ENCODE data around the gene B4GALT2. TPM values are rescaled to one million over a fixed set of nuclear protein-coding genes. Genes with fewer than 3 reads are reported as not detected.

The B4GALT2 gene
- total RNA-seq, 2 experiments from 2014 or later, result 0.57 to 1.4 TPM

DNA sequence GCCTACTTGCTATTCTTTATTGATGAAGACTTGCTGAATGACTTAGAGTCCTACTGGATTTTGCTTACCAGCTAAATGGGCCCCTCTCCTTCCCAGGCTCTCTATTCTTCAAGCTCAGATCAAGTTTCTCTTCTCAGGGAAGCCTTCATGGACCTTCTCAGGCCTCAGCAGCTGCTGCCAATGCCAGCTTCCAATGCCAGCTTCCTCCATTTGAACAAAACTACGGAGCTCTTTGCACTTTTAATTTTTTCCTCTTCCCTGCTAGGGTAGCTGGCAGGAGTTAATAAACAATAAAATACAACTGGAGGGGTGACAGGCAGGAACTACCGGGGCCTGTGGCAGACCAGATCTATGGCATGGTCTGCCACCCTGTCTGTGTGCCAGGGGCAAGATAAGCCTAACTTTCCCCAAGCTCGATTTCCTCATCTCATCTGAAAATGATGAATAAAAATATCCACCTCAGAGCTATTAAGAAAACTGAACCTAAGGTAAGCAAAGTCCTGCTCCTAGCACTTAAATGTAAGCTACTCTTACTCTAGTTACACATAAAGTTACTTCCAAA is 33.3 kb upstream of the B4GALT2 start:
- TF ChIP-seq EZH2phosphoT487 (IDR thresholded peaks at IDR 0.05; ENCODE audit: borderline replicate concordance, low read depth, low read length), result no peak
- TF ChIP-seq, protein P1, sequence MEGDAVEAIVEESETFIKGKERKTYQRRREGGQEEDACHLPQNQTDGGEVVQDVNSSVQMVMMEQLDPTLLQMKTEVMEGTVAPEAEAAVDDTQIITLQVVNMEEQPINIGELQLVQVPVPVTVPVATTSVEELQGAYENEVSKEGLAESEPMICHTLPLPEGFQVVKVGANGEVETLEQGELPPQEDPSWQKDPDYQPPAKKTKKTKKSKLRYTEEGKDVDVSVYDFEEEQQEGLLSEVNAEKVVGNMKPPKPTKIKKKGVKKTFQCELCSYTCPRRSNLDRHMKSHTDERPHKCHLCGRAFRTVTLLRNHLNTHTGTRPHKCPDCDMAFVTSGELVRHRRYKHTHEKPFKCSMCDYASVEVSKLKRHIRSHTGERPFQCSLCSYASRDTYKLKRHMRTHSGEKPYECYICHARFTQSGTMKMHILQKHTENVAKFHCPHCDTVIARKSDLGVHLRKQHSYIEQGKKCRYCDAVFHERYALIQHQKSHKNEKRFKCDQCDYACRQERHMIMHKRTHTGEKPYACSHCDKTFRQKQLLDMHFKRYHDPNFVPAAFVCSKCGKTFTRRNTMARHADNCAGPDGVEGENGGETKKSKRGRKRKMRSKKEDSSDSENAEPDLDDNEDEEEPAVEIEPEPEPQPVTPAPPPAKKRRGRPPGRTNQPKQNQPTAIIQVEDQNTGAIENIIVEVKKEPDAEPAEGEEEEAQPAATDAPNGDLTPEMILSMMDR (conservative IDR thresholded peaks at IDR 0.05; ENCODE audit: low read length), result no peak
- intact Hi-C loops (cut with micrococcal nuclease; ENCODE audit: unreplicated experiment), result loop anchor here (1.0 kb wide), 2 partner anchors 29 to 85 kb away; partner anchors contain the start of gene ATP6V0B
- peaks cover 3% of the 10 kb centered on the region; the same call in 1 of the 2 replicates for H3K79me2 ChIP-seq (ENCODE audit: insufficient read depth, low read depth, low read length)
- peak overlapping the region; percentile 8 for H3K27ac ChIP-seq (ENCODE audit: low read depth, low read length, poor library complexity, severe bottlenecking)
- ChIA-PET CTCF (ENCODE audit: unreplicated experiment) (interaction anchor here (1.3 to 2.0 kb wide), 3 partner anchors 11 to 182 kb away, joined by 4 to 13 read pairs (median 4); no protein-coding TSS in a partner anchor), POLR2A (interaction anchor here (0.5 to 1.2 kb wide), 9 partner anchors 25 to 780 kb away, joined by 3 to 4 read pairs (median 3); partner anchors contain the start of genes KDM4A and SLC6A9)
- TSS peak; percentile 54 for BruUV-seq (replicated peaks)
- H3K36me3 ChIP-seq (ENCODE audit: insufficient read depth, low read length), result peaks cover 18% of the 10 kb centered on the region; the same call in 1 of the 2 replicates
- DNase-seq (ENCODE audit: low spot score), result no peak
- H3K9me3 ChIP-seq (ENCODE audit: low read length), result no peaks in the 10 kb centered on the region
- peaks cover 22% of the 10 kb centered on the region for H3K4me1 ChIP-seq (ENCODE audit: insufficient read depth, low read length, poor library complexity, severe bottlenecking)
- peak overlapping the region; percentile 91 for H3K4me2 ChIP-seq (ENCODE audit: low read length)
- H2AFZ ChIP-seq (ENCODE audit: low read length), result peak overlapping the region; percentile 88
- no peaks in the 10 kb centered on the region for H3K9me2 ChIP-seq (ENCODE audit: insufficient read depth, low read length)
- no peaks in the 10 kb centered on the region for H4K20me1 ChIP-seq (ENCODE audit: insufficient read depth, low read length)
- H3K4me3 ChIP-seq (ENCODE audit: low read depth, low read length, poor library complexity, severe bottlenecking), result peak overlapping the region; percentile 76

DNA sequence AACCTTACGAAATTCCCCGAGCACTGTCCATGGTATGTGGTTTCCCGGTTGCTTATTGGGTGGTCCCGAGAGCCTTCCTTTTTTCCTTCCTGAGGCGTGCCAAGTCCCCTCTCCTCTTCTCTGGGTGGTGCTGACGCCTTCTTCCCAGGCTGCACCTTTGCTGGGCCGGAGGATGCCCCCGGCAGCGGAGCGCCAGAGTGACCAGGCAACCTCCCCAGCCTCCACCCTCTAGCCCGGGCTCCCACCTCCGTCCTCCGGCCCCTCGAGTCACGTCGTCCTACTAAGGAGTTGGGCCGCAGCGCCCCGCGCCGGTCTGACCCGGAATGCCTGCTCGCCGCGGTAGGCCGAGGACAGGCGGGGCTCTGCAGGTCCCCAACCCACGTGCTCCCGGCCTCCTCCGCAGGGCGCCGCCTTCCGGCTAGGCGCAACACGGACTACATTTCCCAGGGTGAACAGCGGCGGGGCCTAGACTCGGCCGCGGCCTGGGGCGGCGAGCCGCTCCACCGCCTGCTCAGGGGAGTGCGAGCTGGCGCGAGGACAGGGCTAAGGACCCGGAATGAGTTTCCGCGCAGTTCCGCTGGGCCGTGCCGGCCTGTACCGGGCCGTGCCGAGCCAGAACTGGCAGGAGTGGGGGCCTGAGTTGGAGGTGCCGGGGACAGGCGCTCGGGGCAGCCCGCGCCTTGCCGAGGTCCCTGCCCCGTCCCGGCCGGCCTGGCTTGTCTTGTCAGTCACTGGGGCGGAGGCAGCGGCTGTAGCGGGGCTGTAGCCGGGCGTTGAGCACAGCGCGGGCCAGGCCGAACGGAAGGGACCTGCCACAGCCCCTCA is 32.6 kb upstream of the B4GALT2 start, which contains the start of gene IPO13:
TSS of gene IPO13 (plus strand) at position 715 of the 825 bp plus-strand sequence. CDS start 651 bp downstream, outside the sequence.
- Histone ChIP-seq H2AFZ (ENCODE audit: low read length) (peak within 1 kb of the TSS; percentile 88), H3K4me2 (ENCODE audit: low read length) (peak within 1 kb of the TSS; percentile 91), H3K4me3 (ENCODE audit: low read depth, low read length, poor library complexity, severe bottlenecking) (peak within 1 kb of the TSS; percentile 76), H3K9me2 (ENCODE audit: insufficient read depth, low read length) (no peaks in the 10 kb centered on the region), H3K27ac (ENCODE audit: low read depth, low read length, poor library complexity, severe bottlenecking) (peak within 1 kb of the TSS; percentile 56), H3K4me1 (ENCODE audit: insufficient read depth, low read length, poor library complexity, severe bottlenecking) (peaks cover 22% of the 10 kb centered on the region), H4K20me1 (ENCODE audit: insufficient read depth, low read length) (no peaks in the 10 kb centered on the region), H3K79me2 (ENCODE audit: insufficient read depth, low read depth, low read length) (peaks cover 3% of the 10 kb centered on the region; the same call in 1 of the 2 replicates), H3K9me3 (ENCODE audit: low read length) (no peaks in the 10 kb centered on the region), H3K36me3 (ENCODE audit: insufficient read depth, low read length) (peaks cover 18% of the 10 kb centered on the region; the same call in 1 of the 2 replicates)
- DNase-seq (ENCODE audit: low spot score), result peak; percentile 97
- intact Hi-C loops (cut with micrococcal nuclease; ENCODE audit: unreplicated experiment), result loop anchor here (1.0 kb wide), 2 partner anchors 28 to 84 kb away; partner anchors contain the start of gene ATP6V0B
- CTCF ChIA-PET (ENCODE audit: unreplicated experiment), result interaction anchor here (1.3 to 2.0 kb wide), 3 partner anchors 12 to 183 kb away, joined by 4 to 13 read pairs (median 4); no protein-coding TSS in a partner anchor
- TF ChIP-seq, protein P1 (conservative IDR thresholded peaks at IDR 0.05; ENCODE audit: low read length), result peak; percentile 84
- TF ChIP-seq EZH2phosphoT487 (IDR thresholded peaks at IDR 0.05; ENCODE audit: borderline replicate concordance, low read depth, low read length), result no peak
- BruUV-seq (replicated peaks), result no TSS peak
- POLR2A ChIA-PET, result interaction anchor here (0.6 to 1.2 kb wide), 8 partner anchors 24 to 296 kb away, joined by 3 to 4 read pairs (median 3); partner anchors contain the start of genes KDM4A and SLC6A9
